KG1 (cell line): ENCODE measurements around the gene ARID5B.

Source experiments
- DNase-seq: peaks from one replicate; lab custom pipeline; 2025; lab: John Stamatoyannopoulos, UW

ARID5B gene

GRCh38 chr10:61941202-61941681 lies 39.7 kb downstream of the ARID5B start:
- peak; percentile 29 for DNase-seq

DNA sequence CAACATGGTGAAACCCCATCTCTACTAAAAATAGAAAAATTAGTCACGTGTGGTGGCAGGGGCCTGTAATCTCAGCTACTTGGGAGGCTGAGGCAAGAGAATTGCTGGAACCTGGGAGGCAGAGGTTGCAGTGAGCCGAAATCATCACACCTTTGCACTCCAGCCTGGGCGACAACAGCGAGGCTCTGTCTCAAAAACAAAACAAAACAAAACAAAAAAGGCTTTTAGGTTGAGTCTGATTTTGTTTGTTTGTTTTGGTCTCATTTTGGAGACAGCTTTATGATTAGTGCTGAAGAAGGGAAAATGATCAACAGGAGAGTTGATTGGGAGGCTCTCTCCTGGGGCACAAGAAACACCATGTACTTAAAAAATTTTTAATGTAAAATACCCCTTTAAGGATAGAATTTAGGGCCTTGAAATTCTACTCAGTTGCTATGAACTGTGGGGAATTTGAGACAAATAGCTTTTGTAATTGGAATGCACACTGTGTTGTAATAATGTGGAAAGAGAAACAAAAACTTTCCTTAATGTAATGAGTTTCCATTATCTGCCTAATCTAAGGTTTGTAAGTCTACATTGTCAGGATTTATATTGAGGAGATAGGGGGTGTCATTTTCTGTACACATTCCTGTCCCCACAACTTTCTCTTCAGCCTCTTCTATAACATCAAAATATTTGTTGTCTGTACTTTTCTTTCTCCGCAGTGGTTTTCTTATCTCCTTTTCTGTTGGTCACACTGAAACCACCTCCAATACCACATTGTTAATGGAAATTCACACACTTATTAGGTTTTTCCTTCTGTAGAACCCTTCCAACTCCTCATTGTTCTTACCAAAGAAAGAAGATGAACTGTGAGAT lies 41.3 kb downstream of the ARID5B start:
- DNase-seq: no peak

- DNase-seq: no peak
Measured at GRCh38 chr10:61943674-61944378, 42.3 kb downstream of the ARID5B start.

- DNase-seq: no peak
Measured at GRCh38 chr10:61944410-61945147, 43.1 kb downstream of the ARID5B start.

DNA sequence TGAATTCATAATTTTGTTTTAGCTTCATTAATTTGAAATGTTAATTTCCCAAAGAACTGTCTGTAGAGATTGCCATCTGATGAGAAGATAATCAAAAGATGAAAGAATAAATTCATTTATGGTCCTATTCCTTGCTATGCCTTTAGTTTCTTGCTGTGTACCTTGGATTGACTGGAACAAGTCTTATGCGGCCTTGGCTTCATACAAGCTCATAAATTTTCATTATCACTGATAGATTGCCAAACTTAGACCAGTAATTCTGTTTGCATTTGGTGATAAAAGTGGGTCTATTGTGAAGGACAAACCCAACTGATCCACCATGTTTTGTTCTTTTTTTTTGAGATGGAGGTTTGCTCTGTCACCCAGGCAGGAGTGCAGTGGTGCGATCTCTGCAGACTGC lies 48.2 kb downstream of the ARID5B start:
- DNase-seq: no peak

DNA sequence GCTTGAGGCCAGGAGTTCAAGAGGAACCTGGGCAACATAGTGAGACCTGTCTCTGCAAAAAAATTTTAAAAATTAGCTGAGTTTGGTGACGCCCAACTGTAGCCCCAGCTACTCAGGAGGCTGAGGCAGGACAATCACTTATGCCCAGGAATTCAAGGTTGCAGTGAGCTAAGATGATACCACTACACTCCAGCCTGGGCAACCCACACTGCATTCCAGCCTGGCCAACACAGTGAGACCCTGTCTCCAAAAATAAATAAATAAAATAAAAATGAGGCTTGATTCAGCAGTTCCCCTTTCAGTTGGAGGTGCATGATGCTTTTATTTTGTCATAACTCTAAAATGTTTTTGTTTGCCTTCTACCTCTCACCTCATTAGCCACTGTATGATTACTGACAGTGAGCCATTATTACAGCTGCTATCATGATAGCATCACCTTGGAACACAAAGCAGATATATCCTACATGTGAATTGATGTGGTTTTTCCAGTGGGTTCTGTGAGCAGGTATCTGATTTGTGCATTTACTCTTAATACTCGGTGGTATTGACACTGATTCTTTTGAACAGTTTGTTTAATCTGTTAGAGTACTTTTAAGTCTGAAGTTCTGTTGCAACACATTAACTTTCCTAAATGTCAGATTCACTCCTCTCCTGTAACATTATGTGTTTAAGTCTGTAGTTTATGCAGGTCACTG lies 49.1 kb downstream of the ARID5B start:
- no peak for DNase-seq

DNA sequence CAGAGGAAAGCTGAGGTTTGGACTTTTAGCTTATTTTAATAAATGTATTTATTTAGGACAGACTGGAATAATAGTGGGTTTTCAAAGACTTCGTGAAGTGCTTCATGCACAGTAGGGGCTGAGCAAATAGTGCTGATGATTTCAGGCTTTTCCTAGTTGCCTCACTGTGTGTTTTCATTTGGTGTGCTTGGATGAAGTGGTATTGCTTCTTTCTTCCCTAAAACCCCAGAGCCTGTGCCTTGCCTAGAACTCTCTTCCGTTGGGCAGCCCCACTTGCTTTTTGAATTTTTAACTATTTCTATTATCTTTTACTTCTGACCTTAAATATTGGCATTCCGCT lies 49.6 kb downstream of the ARID5B start:
- DNase-seq: no peak

DNA sequence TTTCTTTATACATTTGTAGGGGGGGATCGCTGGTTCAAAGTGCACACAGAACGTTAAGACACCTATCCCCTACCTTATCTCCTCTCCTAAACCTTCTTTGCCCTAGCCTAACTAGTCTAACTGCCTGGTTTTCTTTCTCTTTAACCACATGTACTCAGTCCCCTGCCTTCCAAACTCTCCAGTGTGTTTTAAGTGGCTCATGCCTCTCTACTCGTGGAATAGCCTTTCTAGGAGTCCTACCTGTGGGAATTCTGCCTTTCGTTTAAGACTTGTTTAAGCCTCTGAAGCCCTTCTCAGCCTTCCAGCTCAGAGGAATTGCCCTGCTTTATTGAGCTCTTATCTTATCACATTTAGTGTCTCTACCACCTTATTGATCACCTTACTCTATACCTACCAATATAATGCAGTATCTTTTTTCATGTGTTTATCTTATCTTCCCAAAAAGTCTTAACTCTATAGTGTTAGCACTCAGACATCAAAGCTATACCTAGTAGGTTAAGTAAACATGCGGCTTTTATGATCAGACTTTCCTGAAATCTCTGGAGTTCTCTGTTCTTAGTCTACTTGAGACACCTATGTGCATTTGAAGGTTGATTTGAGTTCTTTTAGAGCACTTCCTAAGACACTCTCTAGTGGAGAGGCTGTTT lies 50.7 kb downstream of the ARID5B start:
- no peak for DNase-seq

DNA sequence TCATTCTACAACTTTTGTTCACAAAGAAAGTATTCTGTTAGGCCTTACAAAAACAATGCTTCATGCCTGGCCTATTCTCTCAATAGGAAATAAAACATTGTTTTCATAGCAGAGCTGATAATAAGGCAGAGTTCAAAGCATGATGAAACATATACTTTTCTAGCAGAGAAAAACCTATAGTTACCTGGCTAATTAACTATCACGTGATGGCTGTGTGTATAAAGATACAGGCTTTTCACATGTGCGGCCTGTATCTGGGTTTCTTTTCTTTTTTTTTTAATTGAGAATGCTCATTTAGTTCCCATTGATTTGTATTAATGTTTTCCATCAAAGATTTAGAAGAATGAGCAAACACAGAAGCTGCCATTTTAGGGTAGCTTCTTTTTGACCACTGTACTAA lies 51.7 kb downstream of the ARID5B start:
- DNase-seq: no peak

GRCh38 chr10:61957806-61958205 lies 56.3 kb downstream of the ARID5B start:
- DNase-seq: no peak

- DNase-seq: no peak
Measured at GRCh38 chr10:61958311-61958710, 56.8 kb downstream of the ARID5B start.

- no peak for DNase-seq
Measured at GRCh38 chr10:61958805-61959204, 57.3 kb downstream of the ARID5B start.

DNA sequence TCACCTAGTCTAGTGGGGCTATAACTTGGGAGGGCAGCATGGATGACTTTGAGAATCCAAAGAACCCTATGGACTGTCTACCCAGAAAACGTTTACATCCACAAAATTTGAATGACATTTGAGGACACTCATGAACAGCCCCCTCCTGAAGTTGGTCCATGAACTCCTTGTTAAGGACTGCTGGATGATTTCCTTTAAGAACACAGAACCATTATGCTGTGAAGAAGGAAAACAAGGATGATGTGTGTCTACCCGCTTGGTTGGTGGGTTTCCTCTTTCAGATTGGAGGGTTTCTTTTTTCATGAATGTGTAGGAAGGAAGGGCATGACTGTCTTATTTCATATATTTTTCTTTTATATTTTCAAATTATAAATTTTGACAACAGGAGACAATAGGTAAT lies 58.3 kb downstream of the ARID5B start:
- no peak for DNase-seq

DNA sequence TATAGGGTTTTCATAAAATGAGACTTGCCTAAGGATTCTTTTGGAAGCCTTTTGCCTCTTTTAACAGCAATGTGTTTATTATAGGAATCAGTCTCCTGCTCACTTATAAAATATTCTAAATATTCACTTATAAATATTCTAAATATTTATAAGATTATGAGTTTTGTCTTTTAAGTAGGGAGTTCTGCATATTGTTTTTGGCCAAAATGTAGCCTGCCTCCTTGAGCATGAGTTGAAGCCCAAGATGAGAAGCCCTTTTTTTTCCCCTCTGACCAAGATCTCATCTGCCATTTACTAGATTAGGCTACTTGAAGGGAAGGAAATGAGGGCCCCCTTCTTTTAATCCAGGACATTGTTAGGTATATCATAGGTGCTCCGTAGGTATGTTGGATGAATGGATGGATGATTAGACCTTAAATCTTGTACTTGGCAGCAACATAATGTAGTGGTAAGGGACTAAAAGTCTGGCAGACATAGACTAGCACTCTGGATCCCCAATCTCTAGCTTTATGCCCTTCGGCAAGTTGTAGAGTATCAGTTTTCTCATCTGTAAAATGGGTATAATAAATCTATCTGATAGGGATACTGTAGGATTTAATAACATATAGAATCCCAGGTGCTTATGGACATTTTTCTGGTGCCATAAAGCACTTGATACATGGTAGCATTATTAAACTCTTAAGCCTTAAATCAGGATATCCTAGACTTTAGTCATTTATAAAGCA lies 59.1 kb downstream of the ARID5B start:
- DNase-seq: no peak

- DNase-seq: no peak
Measured at GRCh38 chr10:61961278-61961677, 59.8 kb downstream of the ARID5B start.

- no peak for DNase-seq
Measured at GRCh38 chr10:61962971-61963370, 61.5 kb downstream of the ARID5B start.

GRCh38 chr10:61963669-61964058 lies 62.2 kb downstream of the ARID5B start:
- DNase-seq: no peak

DNA sequence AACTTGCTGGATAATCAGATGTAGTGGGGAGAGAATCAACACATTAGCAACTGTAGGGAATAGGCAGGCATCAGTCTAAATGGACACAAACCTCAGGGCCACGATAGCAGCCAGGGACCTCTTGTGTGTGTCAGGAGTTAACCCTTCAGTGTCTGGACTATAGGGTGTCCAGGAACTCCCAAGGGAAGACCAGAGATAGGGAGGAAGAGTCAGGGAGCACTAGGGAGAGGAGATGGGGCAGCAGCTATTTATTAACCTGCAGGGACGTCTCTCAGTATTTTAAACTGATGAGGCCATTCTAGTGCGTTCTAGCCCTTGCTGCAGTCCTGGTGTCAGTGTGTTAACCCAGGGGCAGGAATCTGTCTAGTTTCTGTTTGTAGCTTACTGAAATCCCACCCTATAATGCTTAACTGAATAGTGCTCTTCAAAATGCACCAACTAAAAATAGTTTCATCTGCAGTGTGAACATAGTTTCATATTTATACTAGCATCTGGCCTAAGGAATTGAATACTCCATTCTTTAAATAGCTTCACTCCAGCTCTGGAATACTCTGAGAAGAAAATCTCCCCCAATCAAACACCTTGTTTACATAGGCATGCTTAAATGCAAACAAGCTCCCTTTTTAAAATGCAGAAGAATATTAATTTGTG lies 62.7 kb downstream of the ARID5B start:
- DNase-seq: no peak

DNA sequence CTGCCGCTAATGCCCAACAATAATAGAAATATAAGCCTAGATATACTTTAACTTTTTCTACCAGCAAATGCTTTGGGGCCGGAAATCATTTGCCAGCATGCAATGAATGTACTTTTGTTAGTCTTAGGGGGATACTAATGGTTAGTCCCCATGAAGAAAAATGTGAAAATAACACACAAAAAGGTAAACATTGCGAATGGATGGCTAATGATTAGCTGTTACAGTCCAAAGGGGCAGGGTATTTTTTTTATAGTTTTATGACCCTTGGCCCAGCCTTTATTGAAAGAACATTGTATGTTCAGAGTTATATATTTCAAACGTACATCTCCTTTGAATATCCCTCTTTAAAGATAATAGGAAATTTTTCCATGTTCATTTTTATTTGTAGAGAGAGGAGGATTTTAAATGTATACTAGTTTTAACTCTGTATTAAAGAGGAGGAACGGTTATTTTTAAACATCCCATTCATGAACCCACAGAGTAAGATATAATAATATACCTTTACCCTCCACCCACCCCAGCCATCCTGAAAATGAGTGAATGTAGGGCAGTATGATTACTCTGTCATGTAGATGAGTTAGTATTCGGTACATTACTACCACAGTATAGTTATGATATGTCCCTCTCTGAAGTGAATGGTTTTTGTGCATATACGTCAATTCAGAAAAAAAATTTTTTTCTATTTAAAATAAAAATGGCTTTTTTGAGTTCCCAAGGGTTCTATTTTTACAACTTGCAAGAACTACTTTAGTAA lies 63.6 kb downstream of the ARID5B start:
- DNase-seq: no peak
